GM19372 (cell line): ENCODE measurements around the gene MTFR1L.
A peak's percentile ranks its signal among the peaks of the same experiment; 100 is the strongest.

Experiments used
- ATAC-seq: cut with Tn5 transposase; IDR thresholded peaks from one replicate; pipeline ENCODE4 v1.9.1; 2021; ENCODE audit warnings: mild to moderate bottlenecking, low read depth, moderate library complexity; ENCODE audit not compliant: unreplicated experiment

MTFR1L gene

DNA sequence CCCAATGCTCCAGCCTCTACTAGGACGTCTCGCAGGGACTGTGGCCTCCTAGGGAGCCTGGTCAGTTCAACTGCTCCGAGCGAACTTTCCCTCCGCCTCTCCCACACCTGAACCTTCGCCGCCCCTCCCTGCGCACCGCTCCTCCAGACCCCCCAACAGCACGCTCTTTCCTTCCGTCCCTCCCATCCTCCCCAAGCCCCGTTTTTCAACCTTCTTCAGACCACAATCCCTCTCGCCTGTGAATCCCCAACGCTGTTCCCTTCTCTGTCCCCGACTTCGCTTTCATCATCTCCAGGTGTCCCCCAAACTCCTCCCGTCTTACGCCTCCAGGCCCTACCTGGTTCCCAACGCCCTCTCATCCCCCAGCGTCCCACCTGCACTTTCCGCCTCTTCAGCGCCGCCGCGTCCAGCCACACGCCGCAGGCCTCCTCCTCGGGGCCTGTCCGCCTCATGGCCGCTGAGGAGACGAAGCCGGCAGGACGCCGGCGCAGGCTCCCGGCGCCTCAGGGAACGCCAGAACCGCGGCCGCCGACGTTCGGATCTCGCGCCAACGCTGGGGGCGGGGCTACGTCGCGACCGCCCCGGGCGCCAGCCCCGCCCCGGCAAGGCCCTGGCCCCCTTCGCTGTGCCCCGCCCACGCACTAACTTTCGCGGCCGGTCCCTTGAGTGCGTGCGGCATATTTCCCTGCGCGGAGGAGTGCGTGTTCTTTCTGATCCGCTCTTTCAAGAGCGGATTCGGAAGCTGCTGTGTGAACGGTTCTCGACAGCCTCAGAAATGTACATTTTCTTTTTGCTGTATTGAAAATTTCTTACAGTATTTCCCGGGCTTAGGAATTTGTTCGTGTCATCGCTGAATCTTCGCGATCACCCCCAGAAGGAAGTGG lies 39.4 kb downstream of the MTFR1L start, which contains the start of gene AUNIP:
AUNIP (minus strand) TSS at position 552 of the 884 bp plus-strand sequence; CDS start at position 452, 100 bp downstream.
- ATAC-seq: peak; percentile 94

DNA sequence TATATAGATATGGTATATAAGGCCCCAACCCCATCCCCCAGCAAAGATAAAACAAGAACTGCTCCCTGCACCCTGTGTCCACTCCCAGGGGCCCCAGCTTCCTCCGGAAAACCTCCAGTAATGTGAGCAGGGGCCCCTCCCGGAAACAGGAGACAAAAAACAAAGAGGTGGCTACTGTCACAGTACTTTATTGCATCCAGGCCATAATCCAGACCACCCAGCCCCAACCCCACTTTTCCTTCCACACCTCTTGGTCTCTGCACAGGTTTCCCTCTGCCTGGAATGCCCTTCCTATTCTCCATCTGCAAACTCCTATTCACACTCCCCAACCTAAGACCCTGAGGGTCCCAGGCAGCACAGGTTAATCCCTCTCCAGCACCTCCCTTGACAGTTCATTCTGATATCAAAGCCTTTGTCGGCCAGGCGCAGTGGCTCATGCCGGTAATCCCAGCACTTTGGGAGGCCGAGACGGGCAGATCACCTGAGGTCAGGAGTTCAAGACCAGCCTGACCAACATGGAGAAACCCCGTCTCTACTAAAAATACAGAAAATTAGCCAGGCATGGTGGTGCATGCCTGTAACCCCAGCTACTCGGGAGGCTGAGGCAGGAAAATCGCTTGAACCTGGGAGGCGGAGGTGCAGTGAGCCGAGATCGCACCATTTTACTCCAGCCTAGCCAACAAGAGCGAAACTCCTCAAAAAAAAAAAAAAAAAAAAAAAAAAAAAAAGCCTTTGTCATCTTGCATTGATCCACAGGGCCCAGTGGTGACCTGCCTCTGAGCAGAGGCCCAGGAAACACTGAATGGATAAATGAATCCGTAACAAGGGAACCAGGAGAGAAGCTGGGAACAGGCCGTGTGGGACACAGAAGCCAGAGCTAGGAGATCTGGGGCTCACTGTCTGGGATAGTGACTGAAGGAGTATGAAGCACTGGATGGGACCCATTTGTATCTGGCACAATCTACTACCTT lies 41.8 kb downstream of the MTFR1L start:
- no peak for ATAC-seq

DNA sequence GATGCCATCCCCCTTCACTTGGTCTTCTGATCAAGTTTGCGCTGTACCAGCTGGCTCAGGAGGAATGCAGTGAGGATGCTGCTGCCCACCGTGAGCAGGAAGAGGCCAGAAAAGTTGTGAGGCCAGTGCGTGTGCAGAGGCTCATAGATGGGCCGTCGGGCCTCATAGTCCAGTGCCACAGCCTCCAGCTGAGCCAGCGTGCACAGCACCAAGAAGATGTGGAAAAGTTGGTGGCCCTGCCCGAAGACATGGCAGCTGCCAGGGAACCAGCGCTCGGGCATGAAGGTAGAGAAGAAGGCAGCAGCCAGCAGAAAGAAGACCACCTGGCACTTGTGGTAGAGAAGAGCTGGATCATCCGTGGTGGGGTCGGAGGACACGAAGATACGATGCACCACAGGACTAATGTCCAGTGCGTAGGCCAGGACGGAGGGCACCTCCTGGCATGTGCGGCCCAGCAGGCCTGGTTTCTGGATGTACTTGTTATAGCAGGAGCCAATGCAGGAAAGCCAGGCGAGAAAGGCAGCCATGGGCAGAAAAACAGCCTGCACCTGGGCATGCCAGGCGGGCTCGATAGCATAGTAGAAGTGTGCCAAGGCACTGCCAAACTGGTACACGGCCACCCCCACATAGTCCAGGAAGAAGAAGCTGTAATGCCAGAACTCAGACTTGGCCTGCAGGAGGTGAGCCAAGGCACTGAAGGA lies 43.2 kb downstream of the MTFR1L start:
- ATAC-seq: no peak

DNA sequence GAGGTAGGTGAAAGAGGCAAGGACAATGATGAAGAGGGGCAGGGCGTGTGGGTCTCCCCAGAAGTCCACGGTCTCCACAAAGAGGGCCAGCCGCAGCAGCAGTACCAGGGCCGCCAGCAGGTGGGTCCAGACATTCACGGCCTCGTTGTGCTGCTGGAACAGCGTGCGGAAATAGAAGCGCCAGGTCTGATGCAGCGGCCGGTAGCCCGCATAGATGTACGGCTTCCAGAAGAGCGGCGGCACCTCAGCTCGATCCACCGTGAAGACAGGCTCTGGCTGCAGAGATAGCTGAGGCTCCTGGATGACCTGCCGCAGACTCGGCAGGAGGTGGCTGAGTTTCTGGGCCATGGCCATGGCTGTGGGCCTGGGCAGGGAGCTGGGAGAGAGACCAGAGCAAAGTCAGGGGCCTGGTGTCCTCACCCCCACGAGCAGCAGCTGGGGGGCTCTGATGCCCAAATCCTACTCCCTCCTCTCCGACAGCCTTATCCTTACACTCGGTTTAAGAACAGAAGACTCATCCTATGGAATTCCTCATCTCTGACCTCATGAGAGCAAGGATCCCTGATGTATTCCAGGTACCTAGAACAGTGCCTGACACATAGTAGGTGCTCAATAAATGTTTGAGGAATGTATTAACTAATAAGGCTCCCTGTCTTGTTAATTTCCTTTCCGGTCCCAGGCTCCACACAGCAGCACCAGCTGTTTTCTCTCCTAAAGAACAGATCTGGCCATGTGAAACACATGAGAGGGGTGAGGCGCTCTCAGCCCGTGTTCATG lies 43.9 kb downstream of the MTFR1L start:
- no peak for ATAC-seq

DNA sequence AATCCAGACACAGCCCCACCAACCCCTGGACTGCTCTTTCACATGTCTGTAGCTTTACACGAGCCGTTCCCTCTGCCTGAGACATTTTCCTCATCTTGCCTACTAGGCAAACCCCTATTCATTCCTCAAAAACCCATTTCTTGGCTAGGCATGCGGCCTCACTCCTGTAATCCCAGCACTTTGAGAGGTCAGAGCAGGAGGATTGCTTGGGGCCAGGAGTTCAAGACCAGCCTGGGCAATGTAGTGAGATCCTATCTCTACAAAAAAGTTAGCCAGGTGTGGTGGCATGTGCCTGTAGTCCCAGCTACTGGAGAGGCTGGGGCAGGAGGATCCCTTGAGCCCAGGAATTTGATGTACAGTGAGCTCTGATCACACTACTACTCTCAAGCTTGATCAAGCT lies 44.7 kb downstream of the MTFR1L start:
- ATAC-seq: no peak

DNA sequence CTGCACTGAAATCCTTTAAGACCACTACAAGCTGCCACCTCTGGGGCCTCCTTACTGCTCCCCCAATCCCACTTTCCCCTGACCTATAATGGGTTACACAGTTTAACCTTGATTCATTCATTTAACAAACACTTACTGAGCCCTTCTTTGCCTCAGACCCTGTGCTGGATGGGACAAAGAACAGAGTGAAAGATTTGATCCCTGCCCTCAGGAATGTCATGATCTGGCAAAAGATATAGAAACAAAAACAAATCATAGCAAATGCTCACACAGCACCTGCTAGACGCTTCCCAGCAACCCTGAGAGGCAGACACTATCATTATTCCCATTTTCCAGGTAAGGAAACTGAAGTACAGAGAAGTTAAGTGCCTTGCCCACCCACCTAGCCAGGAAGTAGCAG lies 46.5 kb downstream of the MTFR1L start:
- no peak for ATAC-seq

DNA sequence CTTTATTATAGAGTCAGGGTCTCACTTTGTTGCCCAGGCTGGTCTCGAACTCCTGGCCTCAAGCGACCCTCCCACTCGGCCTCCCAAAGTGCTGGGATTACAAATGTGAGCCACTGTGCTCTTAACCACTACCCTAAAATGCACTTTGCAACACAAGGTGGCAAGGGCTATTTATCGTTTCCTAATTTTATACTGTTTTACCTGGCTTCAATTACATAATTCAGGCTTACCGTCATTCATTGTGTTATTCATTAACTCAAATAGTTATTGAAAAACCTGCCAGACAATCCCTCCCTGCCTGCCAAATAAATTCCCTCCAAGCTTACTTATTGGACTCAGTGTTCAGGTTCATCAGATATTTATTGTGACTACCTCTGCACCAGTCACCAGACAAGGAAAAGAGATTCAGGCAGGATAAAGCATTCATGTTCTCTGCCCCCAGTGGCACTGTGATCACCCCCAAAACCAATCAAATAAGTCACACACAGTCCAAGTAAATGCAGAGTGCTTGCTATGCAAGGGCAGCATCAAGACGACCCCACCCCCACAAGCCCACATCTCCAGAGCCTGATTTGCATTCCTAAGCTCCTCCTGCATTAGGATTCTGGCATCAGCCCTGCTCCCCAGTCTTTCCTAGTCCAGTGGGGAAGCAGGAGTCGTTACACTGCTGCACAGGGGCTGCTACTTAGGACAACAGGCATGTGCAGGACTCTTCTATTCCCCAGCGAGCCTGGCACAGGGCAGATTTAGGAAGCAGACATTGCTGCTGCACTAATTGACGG lies 47.6 kb downstream of the MTFR1L start:
- ATAC-seq: no peak

DNA sequence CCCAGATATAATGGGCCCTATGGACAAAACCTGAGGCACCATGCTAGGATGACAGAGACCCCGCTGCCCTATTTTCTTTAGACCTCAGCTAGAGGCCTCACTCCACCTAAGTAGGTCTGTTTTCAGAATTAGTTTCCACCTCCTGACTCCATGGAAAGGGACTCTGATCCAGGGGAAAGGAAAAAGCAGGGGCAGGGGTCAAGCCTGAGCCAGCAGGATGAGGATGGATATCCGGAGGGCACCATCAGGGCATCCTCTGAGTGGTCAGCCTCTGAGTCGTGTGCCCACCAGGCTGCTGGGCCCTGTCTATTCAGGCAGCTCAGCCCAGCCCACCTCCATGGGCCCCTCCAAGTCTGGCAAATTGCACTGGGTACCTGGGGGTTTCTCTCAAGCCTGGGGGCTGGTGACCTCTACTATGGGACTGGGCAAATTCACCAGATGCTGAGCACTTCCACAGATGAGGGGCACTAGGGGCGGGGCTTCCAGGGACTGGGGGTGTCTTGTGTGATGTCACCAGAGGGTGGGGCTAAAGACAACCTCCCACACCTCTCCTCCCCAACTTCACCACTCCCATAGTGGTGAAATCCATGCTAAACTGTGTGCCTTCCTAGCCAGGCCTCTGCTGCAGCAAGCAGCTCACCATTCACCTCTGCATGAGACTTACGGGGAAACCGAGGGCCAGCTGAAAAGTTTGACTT lies 50.3 kb downstream of the MTFR1L start:
- ATAC-seq: no peak

DNA sequence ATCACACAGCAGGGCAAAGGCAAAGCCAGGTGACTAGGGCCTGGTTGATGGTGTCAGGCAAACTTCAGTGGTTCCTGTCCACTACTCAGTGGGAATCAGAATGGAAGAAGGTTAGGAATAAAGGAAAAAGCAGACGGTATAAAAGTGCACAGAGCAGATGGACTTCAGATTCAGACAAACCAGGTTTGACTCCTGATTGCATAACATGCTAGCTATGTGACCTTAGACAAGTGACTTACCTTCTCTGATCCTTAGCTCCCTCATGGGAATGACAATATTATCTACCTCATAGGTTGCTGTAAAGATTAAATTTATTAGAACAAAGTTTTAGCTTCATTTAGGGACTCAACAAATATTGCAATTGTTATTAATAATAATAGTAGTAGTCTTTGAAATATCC lies 50.9 kb downstream of the MTFR1L start:
- no peak for ATAC-seq

DNA sequence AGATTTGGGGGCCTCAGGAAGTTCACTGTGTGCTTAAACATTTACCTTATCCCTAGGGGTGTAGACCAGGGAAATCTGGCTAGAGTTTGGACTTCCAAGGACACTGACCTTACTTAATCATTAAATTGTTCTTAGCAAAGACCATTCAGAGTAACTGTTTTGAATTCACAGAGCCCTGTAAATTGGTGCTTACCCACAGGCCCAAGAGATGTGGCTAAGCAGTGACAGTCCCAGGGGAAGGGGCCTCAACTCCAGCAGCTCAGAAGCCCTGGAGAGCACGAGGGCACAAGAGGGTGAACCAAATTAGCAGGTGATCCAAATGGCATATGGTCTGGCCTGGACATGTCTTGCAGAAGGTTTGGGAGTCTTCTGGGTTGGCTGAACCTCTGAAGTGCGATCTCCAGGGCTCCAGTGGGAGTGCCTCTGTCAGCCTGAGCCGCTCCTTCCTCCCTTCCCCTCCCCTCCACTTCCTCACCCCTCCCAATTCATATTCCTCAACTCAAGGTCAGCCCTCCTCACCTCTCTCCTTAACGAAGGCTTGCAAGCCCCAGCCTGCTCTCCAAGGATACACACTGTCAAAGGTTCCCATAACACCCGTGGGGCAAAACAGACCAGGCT lies 51.4 kb downstream of the MTFR1L start:
- no peak for ATAC-seq

DNA sequence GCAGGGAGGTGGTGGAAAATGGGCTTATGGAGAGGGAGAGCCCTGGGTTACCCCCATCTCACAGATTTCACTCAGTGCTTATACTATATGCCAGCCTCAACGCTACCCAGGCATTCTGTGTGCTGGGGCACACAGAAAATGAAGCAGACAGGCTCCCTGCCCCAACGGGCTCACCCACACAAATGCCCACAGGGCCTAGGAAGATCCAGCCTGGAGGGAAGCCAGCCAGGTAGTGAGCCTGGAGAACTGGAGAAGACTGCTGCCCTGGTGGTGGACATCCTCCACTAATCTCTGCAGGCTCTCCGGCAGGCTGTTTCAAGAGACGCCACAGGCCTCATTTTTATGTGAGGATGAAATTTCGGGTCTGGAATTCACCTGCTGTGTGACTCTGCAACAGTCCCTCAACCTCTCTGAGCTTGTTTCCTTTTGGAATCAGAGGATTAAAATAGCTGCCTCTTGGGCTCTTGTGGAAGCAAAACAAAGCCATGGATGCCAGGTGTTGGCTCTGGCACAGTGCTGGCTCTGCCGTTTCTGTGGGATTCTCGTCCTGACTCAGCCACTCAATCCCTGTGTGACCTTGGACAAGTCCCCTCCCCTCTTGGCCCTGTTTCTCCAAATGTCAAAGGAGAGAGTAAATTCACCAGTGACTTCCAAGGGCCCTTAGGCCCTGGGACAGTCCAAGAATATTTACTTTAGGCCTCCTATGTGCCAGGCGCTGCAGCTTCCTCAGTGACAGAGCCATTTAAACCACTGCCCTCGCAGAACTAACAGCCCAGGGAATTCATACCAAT lies 52.1 kb downstream of the MTFR1L start:
- no peak for ATAC-seq

DNA sequence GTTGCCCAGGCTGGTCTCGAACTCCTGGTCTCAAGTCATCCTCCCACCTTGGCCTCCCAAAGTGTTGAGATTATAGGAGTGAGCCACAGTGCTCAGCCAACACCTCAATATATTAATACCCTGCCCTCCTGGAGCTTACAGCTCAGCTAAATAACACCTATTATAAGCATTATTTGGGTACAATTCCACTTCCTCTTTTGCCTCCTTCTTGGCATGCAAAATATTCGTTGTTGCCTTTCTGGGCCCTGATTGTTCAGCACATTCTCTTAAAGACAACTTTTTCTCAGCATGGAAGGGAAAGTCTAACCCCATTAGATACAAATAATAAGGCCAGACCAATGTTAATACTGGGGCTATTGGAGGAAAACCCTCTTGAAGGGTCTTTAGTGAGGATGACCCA lies 53.0 kb downstream of the MTFR1L start:
- ATAC-seq: no peak

DNA sequence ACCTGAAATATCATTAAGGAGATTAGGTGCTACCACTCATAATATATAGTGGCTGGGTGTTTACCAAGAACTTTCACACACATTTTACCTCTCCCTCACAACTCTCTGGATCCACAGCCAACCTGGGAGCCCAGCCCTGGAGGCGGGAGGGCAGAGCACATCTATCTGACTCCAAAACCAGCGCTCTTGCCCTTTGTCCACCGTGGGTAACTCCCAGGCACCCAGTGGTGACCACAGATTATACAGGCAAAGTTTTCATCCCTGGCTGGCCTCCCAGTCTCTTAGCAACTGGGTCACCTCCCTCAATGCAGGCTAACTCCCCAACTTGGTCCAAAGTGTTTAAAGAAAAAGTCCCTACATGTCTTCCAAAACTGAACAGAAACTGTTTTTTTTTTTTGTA lies 53.4 kb downstream of the MTFR1L start:
- ATAC-seq: no peak

DNA sequence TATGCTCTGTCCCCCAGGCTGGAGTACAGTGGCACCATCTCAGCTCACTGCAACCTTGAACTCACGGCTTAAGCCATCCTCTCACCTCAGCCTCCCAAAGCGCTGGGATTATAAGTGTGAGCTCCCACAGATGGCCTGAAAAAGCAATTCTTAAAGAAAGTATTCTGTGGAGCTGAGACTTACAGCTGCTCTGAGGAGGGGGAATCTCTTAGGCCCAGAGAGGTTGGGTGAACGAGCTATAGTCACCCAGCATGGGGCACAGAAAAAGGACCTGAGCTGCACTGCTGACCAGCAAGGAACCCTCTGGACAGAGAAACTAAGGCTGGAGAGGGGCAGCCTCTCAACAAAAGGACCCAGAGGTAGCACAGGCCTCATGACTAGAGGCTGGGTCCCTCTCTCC lies 54.5 kb downstream of the MTFR1L start:
- no peak for ATAC-seq

DNA sequence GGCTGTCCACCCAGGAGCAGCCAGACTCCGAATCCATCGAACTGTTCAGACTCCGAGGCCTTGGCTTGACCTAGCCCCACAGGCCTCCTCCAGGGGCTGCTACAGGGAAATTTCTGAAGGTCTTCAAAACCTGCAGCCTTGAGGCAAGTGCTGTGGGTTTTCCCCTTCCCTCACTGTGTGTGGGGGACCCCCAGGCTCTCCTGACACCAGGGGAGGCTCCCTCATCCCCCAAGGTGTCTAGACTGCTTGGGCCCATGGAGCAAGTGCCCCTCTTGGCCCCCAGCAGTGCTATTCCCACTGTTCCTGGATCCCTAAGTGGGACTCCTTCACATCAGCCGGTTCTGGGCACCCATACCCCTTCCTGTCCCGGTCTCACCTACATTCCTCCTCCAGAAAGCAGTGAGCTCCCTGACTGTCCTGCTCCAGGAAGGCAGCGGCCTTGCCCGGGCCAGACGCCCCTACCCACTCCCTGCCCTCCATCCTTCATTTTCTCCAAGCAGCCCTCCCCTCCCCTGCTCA lies 54.9 kb downstream of the MTFR1L start:
- no peak for ATAC-seq

DNA sequence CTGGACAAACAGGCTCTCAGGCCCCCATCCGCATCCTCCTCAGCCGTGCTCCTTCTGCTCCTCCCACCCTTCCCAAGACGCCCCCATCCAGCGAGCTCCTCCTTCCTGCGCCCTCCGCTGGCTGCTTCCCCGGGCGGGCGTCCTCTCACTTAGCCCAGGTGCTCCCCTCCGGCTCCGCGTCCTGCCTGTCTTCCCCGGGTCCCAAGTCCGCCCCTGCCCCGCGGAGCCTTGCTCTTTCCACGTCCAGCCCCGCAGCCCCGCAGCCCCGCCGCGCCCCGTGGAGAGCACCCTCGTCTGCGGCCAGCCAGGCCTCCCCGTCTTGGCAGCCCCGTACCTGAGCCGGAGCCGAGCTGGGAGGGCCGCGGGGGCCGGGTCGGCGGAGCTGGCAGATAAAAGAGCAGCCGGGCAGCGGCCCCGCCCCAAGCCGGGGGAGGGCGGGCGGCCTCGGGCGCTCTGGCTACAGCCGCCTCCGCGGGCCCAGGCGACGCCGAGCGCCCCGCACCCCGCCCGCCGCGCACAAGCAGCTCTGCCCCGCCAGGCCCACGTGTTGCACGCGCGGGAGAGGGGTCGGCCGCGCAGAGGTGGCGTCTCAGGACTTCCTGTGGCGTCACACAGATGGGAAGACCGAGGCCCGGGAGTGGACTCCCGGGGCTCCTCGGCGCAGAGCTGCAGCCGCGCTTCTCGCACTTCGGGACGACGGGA lies 55.6 kb downstream of the MTFR1L start, which contains the start of gene PAQR7:
PAQR7 (minus strand) TSS at position 555 of the 702 bp plus-strand sequence. CDS start 11,869 bp downstream, outside the sequence.
- ATAC-seq: peak; percentile 62
